ENCODE results near the gene HECTD1. TPM values are rescaled to one million over a fixed set of nuclear protein-coding genes. Genes with fewer than 3 reads are reported as not detected.
A peak's percentile ranks its signal among the peaks of the same experiment; 100 is the strongest.
"Not testable (repeated sequence)": the region's sequence is repeated elsewhere in the genome, so short reads cannot be mapped to it uniquely, and the experiment has no call there.

The HECTD1 gene
- polyA plus RNA-seq, 1 of the 3 experiments (the other 2 are of a cell fraction): 43.2 TPM

GRCh38 chr14:31092160-31092708 is 115.4 kb downstream of the HECTD1 start:
- Histone ChIP-seq H3K9me2 (no peaks in the 10 kb centered on the region), H3K27ac (ENCODE audit: low read depth in 2 of 2, low read length in 1 of 2) (no peak overlapping the region), H3F3A (replicated peaks; ENCODE audit: insufficient read depth) (peaks cover 8% of the 10 kb centered on the region), H3K36me3 (replicated peaks in 1 of 2; ENCODE audit: control insufficient read depth in 1 of 2, insufficient read depth in 2 of 2, low read length in 1 of 2) (peaks cover 0 to 1% of the 10 kb centered on the region in 2 experiments), H3K9me3 (no peaks in the 10 kb centered on the region), H3K27me3 (ENCODE audit: insufficient read depth) (no peaks in the 10 kb centered on the region), H4K20me1 (ENCODE audit: insufficient read depth) (no peaks in the 10 kb centered on the region), H3K79me2 (ENCODE audit: insufficient read depth) (no peaks in the 10 kb centered on the region), H3K9ac (no peak overlapping the region), H3K4me3 (ENCODE audit: low read depth in 2 of 2, low read length in 1 of 2) (no peak overlapping the region), H2AFZ (ENCODE audit: low read depth) (no peak overlapping the region), H3K4me1 (ENCODE audit: control insufficient read depth in 1 of 2, insufficient read depth in 2 of 2, low read depth in 1 of 2, low read length in 1 of 2) (no peaks in the 10 kb centered on the region), H3K4me2 (no peak overlapping the region)
- WGBS (ENCODE audit: low lambda C conversion rate): 97% methylated on average over 2 of the region's 2 CpGs
- TF ChIP-seq ZBTB33 (IDR thresholded peaks at IDR 0.05; ENCODE audit: borderline replicate concordance, low read depth) (no peak), MAX (IDR thresholded peaks at IDR 0.05; ENCODE audit: low read depth) (no peak)
- ChIA-PET POLR2A (no interaction called here), CTCF (interaction anchor here (0.6 to 1.3 kb wide), 2 partner anchors 10 to 483 kb away, joined by 3 to 6 read pairs; no protein-coding TSS in a partner anchor)
- DNase-seq: no peak

- no peak overlapping the region for H3K4me2 ChIP-seq
- H4K20me1 ChIP-seq (ENCODE audit: insufficient read depth): no peaks in the 10 kb centered on the region
- H3F3A ChIP-seq (replicated peaks; ENCODE audit: insufficient read depth): peaks cover 8% of the 10 kb centered on the region
- TF ChIP-seq FOXJ3 (CRISPR knock-in tag; IDR thresholded peaks at IDR 0.05): no peak
- no peak for TF ChIP-seq POLR2AphosphoS5 (IDR thresholded peaks at IDR 0.05; ENCODE audit: low read depth, low read length)
- TF ChIP-seq, protein P1, sequence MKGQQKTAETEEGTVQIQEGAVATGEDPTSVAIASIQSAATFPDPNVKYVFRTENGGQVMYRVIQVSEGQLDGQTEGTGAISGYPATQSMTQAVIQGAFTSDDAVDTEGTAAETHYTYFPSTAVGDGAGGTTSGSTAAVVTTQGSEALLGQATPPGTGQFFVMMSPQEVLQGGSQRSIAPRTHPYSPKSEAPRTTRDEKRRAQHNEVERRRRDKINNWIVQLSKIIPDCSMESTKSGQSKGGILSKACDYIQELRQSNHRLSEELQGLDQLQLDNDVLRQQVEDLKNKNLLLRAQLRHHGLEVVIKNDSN (IDR thresholded peaks at IDR 0.05; ENCODE audit: borderline replicate concordance, low read depth): peak; percentile 69; the same call in 1 of the 2 replicates
- POLR2A ChIA-PET: interaction anchor here (0.6 kb wide), 1 partner anchor 191 kb away, joined by 3 read pairs; no protein-coding TSS in a partner anchor
- 80% methylated on average over 5 of the region's 5 CpGs for WGBS (ENCODE audit: low lambda C conversion rate)
- H3K27me3 ChIP-seq (ENCODE audit: insufficient read depth): no peaks in the 10 kb centered on the region
- no peaks in the 10 kb centered on the region for H3K9me3 ChIP-seq
- CTCF ChIA-PET: no interaction called here
- no peak overlapping the region for H2AFZ ChIP-seq (ENCODE audit: low read depth)
- no peak for DNase-seq
- H3K27ac ChIP-seq (ENCODE audit: low read depth in 2 of 2, low read length in 1 of 2): peak overlapping the region in 1 of 2 experiments; percentile 57; a peak in 2 of 4 replicates
- H3K9me2 ChIP-seq: no peaks in the 10 kb centered on the region
- H3K36me3 ChIP-seq (replicated peaks in 1 of 2; ENCODE audit: control insufficient read depth in 1 of 2, insufficient read depth in 2 of 2, low read length in 1 of 2): no peaks in the 10 kb centered on the region
- H3K9ac ChIP-seq: no peak overlapping the region
- H3K4me1 ChIP-seq (ENCODE audit: control insufficient read depth in 1 of 2, insufficient read depth in 2 of 2, low read depth in 1 of 2, low read length in 1 of 2): no peaks in the 10 kb centered on the region
- H3K79me2 ChIP-seq (ENCODE audit: insufficient read depth): no peaks in the 10 kb centered on the region
- H3K4me3 ChIP-seq (ENCODE audit: low read depth in 2 of 2, low read length in 1 of 2): no peak overlapping the region
These were observed 116.5 kb downstream of the HECTD1 start for GRCh38 chr14:31090883-31091764.

- H3K4me1 ChIP-seq (ENCODE audit: control insufficient read depth in 1 of 2, insufficient read depth in 2 of 2, low read depth in 1 of 2, low read length in 1 of 2); DNase-seq; H4K20me1 ChIP-seq (ENCODE audit: insufficient read depth); H2AFZ ChIP-seq (ENCODE audit: low read depth); H3K36me3 ChIP-seq (replicated peaks in 1 of 2; ENCODE audit: control insufficient read depth in 1 of 2, insufficient read depth in 2 of 2, low read length in 1 of 2); H3K4me2 ChIP-seq; H3F3A ChIP-seq (replicated peaks; ENCODE audit: insufficient read depth); H3K9ac ChIP-seq; H3K27ac ChIP-seq (ENCODE audit: low read depth in 2 of 2, low read length in 1 of 2); H3K9me3 ChIP-seq; H3K9me2 ChIP-seq; H3K79me2 ChIP-seq (ENCODE audit: insufficient read depth); H3K4me3 ChIP-seq (ENCODE audit: low read depth in 2 of 2, low read length in 1 of 2); H3K27me3 ChIP-seq (ENCODE audit: insufficient read depth); POLR2A ChIA-PET: not testable (repeated sequence)
- CTCF ChIA-PET: interaction anchor here (1.4 to 1.5 kb wide), 2 partner anchors 14 to 106 kb away, joined by 3 to 5 read pairs; no protein-coding TSS in a partner anchor
- WGBS (ENCODE audit: low lambda C conversion rate): 89% methylated on average over 9 of the region's 9 CpGs
These were observed 121.1 kb downstream of the HECTD1 start for GRCh38 chr14:31086466-31086865.
